ENCODE measurements around the gene ARHGEF4. TPM values are rescaled to one million over a fixed set of nuclear protein-coding genes. Genes with fewer than 3 reads are reported as not detected.

The ARHGEF4 gene
- total and polyA plus RNA-seq, 4 donors, result 61.6 to 210 (median 137) TPM

DNA sequence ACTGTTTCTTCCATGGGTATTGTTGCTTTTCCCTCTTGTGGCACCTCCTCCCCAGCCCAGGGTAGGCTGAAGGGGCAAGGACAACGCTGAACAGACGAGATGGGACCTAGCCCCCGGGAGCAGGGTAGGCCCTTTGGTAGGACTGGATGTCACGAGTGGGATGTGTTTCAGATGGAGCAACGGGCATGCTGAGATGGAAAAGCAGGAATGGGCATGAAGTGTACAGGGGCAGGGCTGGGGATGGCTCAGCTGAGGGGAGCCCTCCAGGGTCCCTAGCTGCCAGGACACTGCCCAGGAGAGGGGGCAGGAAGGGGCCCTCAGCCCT is 33.4 kb downstream of the ARHGEF4 start:
- WGBS (ENCODE audit: insufficient coverage), result 40% methylated on average over 5 of the region's 5 CpGs
- no peak for DNase-seq (ENCODE audit: low read depth in 4 of 6, low spot score in 6 of 6)
- peaks cover 65% of the 10 kb centered on the region for H3K4me1 ChIP-seq (ENCODE audit: control insufficient read depth, insufficient read depth, low read length)
- no peaks in the 10 kb centered on the region for H3K36me3 ChIP-seq (ENCODE audit: control insufficient read depth, insufficient read depth, low read length)
- no peaks in the 10 kb centered on the region for H3K9me3 ChIP-seq (ENCODE audit: control insufficient read depth, insufficient read depth, low read length)
- no peaks in the 10 kb centered on the region for H3K27me3 ChIP-seq (ENCODE audit: control insufficient read depth, insufficient read depth, low read length)
- no peak overlapping the region for H3K4me3 ChIP-seq (ENCODE audit: low read depth, low read length)
- H3K27ac ChIP-seq (ENCODE audit: low read depth, low read length), result peak overlapping the region; percentile 94

DNA sequence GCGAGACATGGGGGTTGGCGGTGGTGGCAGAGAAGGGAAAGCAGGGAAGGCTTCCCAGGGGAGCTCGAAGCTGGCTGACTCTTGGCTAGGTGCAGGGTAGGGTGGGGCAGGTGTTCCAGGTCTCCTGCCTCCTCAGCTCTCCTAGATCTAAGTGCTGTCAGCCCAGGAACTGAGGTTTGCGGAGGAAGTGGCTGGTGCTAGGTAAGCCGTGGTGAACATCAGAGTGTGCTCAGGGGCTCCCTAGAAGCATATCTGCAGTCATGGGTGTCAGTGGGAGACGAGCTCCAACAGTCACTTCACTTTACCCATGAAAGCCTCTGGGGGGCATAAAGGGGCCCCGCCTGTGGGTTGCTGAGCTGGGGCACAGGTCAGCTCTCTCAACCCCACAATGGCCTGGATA is 34.1 kb downstream of the ARHGEF4 start:
- no peaks in the 10 kb centered on the region for H3K36me3 ChIP-seq (ENCODE audit: control insufficient read depth, insufficient read depth, low read length)
- peak overlapping the region; percentile 94 for H3K27ac ChIP-seq (ENCODE audit: low read depth, low read length)
- no peak for DNase-seq (ENCODE audit: low read depth in 4 of 6, low spot score in 6 of 6)
- H3K4me3 ChIP-seq (ENCODE audit: low read depth, low read length), result no peak overlapping the region
- no peaks in the 10 kb centered on the region for H3K27me3 ChIP-seq (ENCODE audit: control insufficient read depth, insufficient read depth, low read length)
- WGBS (ENCODE audit: insufficient coverage), result 89% methylated on average over 5 of the region's 7 CpGs
- H3K4me1 ChIP-seq (ENCODE audit: control insufficient read depth, insufficient read depth, low read length), result peaks cover 67% of the 10 kb centered on the region
- no peaks in the 10 kb centered on the region for H3K9me3 ChIP-seq (ENCODE audit: control insufficient read depth, insufficient read depth, low read length)

DNA sequence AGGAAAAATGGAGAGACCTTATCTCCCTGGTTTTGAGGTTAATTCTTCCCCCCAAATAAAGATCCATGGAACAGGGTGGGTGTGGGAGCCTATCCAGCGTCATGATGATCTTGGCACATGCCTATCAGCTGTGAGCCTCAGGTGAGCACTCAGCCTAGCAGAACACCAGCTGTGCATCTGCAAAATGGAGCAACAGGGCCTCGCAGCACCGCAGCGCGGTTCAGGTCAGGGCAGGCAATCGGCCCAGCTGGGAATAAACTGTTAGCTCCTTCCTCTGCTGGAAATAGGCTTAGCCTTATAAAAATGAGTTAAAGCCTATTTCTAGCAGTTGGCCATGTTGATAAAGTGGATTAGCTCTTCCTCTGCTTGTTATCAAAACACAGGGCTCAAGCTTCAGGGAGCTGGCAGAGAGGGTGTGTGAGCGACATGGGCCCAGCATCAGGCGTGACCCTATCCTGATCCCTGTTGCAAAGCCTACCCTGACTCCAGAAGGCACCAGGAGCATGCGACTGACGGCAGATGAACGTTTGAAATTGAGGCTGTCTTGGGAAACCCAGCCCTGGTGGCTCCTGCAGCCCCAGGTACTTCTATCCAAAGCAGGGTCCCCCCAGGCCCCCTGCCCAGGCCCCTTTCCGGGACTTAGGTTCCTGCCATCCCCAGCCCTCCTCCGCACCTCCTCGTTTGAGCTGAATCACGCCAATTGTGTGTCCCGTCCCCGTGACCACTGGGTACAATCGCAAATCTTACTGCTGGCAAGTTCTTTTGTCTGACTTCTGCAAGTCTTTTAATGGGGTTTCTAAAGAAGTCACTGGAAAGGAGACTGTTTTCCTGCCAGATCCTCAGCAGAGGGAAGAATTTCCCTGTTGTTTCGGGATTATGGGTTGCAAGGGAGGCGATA is 35.4 kb downstream of the ARHGEF4 start:
- DNase-seq (ENCODE audit: low read depth in 4 of 6, low spot score in 6 of 6), result peak in 4 of 6 donors; percentile 61 to 86 (median 74)
- peak overlapping the region; percentile 94 for H3K27ac ChIP-seq (ENCODE audit: low read depth, low read length)
- WGBS (ENCODE audit: insufficient coverage), result 48% methylated on average over 16 of the region's 20 CpGs
- no peaks in the 10 kb centered on the region for H3K27me3 ChIP-seq (ENCODE audit: control insufficient read depth, insufficient read depth, low read length)
- H3K4me3 ChIP-seq (ENCODE audit: low read depth, low read length), result no peak overlapping the region
- no peaks in the 10 kb centered on the region for H3K9me3 ChIP-seq (ENCODE audit: control insufficient read depth, insufficient read depth, low read length)
- peaks cover 73% of the 10 kb centered on the region for H3K4me1 ChIP-seq (ENCODE audit: control insufficient read depth, insufficient read depth, low read length)
- H3K36me3 ChIP-seq (ENCODE audit: control insufficient read depth, insufficient read depth, low read length), result no peaks in the 10 kb centered on the region

DNA sequence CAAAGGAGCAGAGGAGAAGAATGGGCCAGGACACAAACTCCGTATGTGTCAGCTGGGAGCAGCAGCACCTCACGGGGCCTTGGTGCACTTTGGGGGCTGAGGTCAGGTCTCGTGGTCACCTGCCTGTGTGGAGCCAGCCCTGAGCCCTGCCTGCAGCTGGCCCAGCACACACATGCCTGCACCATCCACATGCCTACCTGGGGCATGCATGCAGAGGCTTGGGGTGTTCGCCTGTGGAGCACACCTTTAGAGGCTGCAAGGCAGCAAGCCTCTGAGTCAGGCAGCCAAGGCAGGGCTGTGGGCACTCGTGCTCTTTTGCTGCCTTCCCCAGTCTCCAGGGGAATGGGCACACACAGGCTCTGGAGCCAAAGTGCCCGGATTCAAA is 36.0 kb downstream of the ARHGEF4 start:
- Histone ChIP-seq H3K4me1 (ENCODE audit: control insufficient read depth, insufficient read depth, low read length) (peaks cover 75% of the 10 kb centered on the region), H3K27me3 (ENCODE audit: control insufficient read depth, insufficient read depth, low read length) (no peaks in the 10 kb centered on the region), H3K27ac (ENCODE audit: low read depth, low read length) (peak overlapping the region; percentile 94), H3K36me3 (ENCODE audit: control insufficient read depth, insufficient read depth, low read length) (no peaks in the 10 kb centered on the region), H3K9me3 (ENCODE audit: control insufficient read depth, insufficient read depth, low read length) (no peaks in the 10 kb centered on the region), H3K4me3 (ENCODE audit: low read depth, low read length) (no peak overlapping the region)
- no peak for DNase-seq (ENCODE audit: low read depth in 4 of 6, low spot score in 6 of 6)
- WGBS (ENCODE audit: insufficient coverage), result 46% methylated on average over 6 of the region's 6 CpGs

DNA sequence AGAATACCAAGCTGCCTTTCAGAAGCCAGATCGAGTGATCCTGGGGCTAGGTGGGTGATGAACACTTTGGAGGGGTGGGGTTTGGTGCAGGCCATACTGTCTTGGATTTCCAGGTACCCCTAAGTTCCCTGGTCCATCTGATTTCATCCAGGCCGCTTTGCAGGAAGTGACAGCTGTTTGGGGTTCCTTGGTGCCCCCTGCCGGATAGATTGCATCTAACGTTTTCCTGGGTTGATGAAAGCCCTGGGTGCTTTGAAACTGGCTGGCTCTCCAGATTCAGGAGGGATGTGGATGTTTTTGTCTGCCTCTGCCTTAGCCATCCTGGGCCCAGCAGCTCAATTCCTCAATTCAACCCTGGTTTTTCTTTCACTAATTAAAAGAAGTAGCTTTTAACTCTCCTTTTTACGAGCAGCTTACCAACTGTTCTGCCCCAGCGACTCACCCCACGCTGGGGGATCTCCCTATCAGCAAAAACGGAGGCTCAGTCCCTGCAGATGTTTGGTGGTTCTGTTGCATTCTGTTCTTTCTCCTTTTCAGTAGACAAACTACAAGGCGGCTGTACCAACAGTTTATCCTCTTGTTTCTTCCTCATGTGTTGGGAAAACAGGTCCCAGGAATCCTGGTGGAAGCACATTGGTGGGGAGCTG is 37.1 kb downstream of the ARHGEF4 start:
- WGBS (ENCODE audit: insufficient coverage), result 9% methylated on average over 4 of the region's 9 CpGs
- Histone ChIP-seq H3K27ac (ENCODE audit: low read depth, low read length) (peak overlapping the region; percentile 75), H3K36me3 (ENCODE audit: control insufficient read depth, insufficient read depth, low read length) (no peaks in the 10 kb centered on the region), H3K4me1 (ENCODE audit: control insufficient read depth, insufficient read depth, low read length) (peaks cover 67% of the 10 kb centered on the region), H3K27me3 (ENCODE audit: control insufficient read depth, insufficient read depth, low read length) (no peaks in the 10 kb centered on the region), H3K9me3 (ENCODE audit: control insufficient read depth, insufficient read depth, low read length) (no peaks in the 10 kb centered on the region), H3K4me3 (ENCODE audit: low read depth, low read length) (no peak overlapping the region)
- peak in 5 of 6 donors; percentile 72 to 93 (median 79) for DNase-seq (ENCODE audit: low read depth in 4 of 6, low spot score in 6 of 6)

DNA sequence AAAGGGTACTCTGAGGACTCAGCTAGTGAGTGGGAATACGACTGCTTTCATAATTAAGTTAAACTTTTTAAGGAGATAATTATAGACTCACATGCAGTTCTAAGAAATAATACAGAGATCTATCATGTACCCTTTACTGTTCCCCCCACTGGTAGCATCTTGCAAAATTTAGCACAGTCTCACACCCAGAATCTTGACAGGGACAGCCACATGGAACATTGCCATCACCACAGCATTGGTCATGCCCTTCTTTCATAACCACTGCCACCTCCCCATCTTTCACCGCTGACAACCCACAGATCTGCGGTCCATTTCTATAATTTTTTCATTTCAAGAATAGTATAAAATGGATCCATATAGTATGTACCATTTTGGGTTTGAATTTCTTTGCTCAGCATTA is 37.8 kb downstream of the ARHGEF4 start:
- no CpG with 5 or more reads among the region's 3 CpGs for WGBS (ENCODE audit: insufficient coverage)
- Histone ChIP-seq H3K36me3 (ENCODE audit: control insufficient read depth, insufficient read depth, low read length) (no peaks in the 10 kb centered on the region), H3K27ac (ENCODE audit: low read depth, low read length) (peak overlapping the region; percentile 75), H3K27me3 (ENCODE audit: control insufficient read depth, insufficient read depth, low read length) (no peaks in the 10 kb centered on the region), H3K9me3 (ENCODE audit: control insufficient read depth, insufficient read depth, low read length) (no peaks in the 10 kb centered on the region), H3K4me3 (ENCODE audit: low read depth, low read length) (no peak overlapping the region), H3K4me1 (ENCODE audit: control insufficient read depth, insufficient read depth, low read length) (peaks cover 61% of the 10 kb centered on the region)
- DNase-seq (ENCODE audit: low read depth in 4 of 6, low spot score in 6 of 6), result no peak

DNA sequence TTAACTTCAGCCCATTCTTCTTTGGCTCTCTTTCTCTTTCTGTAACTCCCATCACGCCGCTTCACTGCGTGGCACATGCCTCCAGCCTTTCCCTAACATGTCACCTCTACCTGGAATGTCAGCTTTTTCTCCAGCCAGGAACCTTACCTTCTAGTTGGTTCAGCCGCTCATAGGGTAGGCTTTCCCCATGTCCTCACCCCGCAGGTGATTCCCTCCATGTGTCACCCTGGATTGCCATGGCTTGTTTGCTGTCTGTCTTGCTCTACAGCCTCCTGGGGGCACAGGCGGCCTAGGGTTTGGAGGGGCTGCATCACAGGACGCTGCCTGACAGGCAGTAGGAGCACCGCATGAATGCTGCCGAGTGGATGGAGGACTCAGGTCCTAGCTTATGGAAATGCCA is 39.2 kb downstream of the ARHGEF4 start:
- no peaks in the 10 kb centered on the region for H3K27me3 ChIP-seq (ENCODE audit: control insufficient read depth, insufficient read depth, low read length)
- H3K4me1 ChIP-seq (ENCODE audit: control insufficient read depth, insufficient read depth, low read length), result peaks cover 47% of the 10 kb centered on the region
- no peaks in the 10 kb centered on the region for H3K9me3 ChIP-seq (ENCODE audit: control insufficient read depth, insufficient read depth, low read length)
- 98% methylated on average over 8 of the region's 9 CpGs for WGBS (ENCODE audit: insufficient coverage)
- no peak overlapping the region for H3K27ac ChIP-seq (ENCODE audit: low read depth, low read length)
- H3K36me3 ChIP-seq (ENCODE audit: control insufficient read depth, insufficient read depth, low read length), result no peaks in the 10 kb centered on the region
- no peak for DNase-seq (ENCODE audit: low read depth in 4 of 6, low spot score in 6 of 6)
- H3K4me3 ChIP-seq (ENCODE audit: low read depth, low read length), result no peak overlapping the region

DNA sequence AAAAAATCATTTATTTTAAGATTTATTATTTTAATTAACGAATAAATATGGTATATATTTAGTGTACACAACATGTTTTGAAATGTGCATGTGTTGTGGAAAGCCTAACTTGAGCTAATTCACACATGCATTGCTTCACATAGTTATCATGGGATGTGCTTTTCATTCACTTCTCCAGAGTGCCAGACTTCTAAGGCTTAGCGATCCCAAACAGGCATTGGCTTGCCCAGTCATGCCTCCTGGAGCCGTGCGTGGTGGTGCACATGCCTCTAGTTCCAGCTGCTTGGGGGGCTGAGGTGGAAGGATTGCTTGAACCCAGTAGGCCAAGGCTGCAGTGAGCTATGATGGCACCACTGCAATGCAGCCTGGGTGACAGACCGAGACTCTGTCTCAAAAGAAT is 40.5 kb downstream of the ARHGEF4 start:
- no peaks in the 10 kb centered on the region for H3K9me3 ChIP-seq (ENCODE audit: control insufficient read depth, insufficient read depth, low read length)
- no peak for DNase-seq (ENCODE audit: low read depth in 4 of 6, low spot score in 6 of 6)
- no peak overlapping the region for H3K4me3 ChIP-seq (ENCODE audit: low read depth, low read length)
- H3K36me3 ChIP-seq (ENCODE audit: control insufficient read depth, insufficient read depth, low read length), result peaks cover 3% of the 10 kb centered on the region
- 90% methylated on average over 2 of the region's 5 CpGs for WGBS (ENCODE audit: insufficient coverage)
- H3K4me1 ChIP-seq (ENCODE audit: control insufficient read depth, insufficient read depth, low read length), result peaks cover 41% of the 10 kb centered on the region
- H3K27ac ChIP-seq (ENCODE audit: low read depth, low read length), result peak overlapping the region; percentile 44
- no peaks in the 10 kb centered on the region for H3K27me3 ChIP-seq (ENCODE audit: control insufficient read depth, insufficient read depth, low read length)

DNA sequence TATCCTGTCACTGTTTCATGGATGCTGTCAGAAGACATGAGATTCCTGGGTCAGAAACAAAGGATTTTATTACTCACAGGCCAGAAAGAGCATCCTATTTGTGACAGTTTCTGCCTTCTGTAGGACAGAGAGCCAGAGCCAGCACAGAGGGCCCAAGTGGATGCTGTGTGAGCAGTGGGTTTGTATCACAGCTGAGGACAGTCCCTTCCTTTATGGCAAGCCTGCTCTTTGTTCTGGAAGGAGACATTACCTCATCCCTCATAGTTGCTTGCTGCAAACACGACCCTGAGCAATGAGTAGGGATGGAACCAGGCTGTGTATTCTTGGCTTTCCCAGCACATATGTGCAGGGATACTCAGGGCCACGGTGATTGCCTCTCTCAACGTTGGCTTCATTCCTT is 41.6 kb downstream of the ARHGEF4 start:
- 35% methylated on average over 3 of the region's 3 CpGs for WGBS (ENCODE audit: insufficient coverage)
- no peak overlapping the region for H3K4me3 ChIP-seq (ENCODE audit: low read depth, low read length)
- no peaks in the 10 kb centered on the region for H3K27me3 ChIP-seq (ENCODE audit: control insufficient read depth, insufficient read depth, low read length)
- H3K9me3 ChIP-seq (ENCODE audit: control insufficient read depth, insufficient read depth, low read length), result no peaks in the 10 kb centered on the region
- peak overlapping the region; percentile 70 for H3K27ac ChIP-seq (ENCODE audit: low read depth, low read length)
- H3K36me3 ChIP-seq (ENCODE audit: control insufficient read depth, insufficient read depth, low read length), result peaks cover 3% of the 10 kb centered on the region
- peak in 2 of 6 donors; percentile 45 to 48 for DNase-seq (ENCODE audit: low read depth in 4 of 6, low spot score in 6 of 6)
- peaks cover 34% of the 10 kb centered on the region for H3K4me1 ChIP-seq (ENCODE audit: control insufficient read depth, insufficient read depth, low read length)

DNA sequence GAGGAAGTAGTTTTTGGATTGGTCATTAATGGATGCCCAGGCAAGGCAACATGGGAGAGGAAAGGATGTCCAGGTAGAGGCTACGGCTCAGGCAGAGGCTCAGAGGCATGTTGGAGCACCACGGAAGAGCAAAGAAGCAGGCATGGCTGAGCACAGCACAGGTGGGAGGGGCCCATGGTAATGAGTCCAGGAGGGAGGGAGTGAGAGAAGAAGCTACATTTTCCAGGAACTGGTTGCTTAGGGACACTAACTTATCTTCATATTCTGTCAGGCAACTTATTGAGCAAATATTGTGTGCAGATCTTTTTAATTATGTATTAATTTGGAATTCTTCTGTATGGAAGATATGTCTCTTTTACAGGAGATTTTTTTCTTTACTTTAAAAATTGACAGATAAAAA is 42.2 kb downstream of the ARHGEF4 start:
- Histone ChIP-seq H3K27ac (ENCODE audit: low read depth, low read length) (peak overlapping the region; percentile 70), H3K27me3 (ENCODE audit: control insufficient read depth, insufficient read depth, low read length) (no peaks in the 10 kb centered on the region)
- 72% methylated on average over 2 of the region's 2 CpGs for WGBS (ENCODE audit: insufficient coverage)

More for the DNA sequence above, 42.2 kb downstream of the ARHGEF4 start:
- Histone ChIP-seq H3K9me3 (ENCODE audit: control insufficient read depth, insufficient read depth, low read length) (no peaks in the 10 kb centered on the region), H3K36me3 (ENCODE audit: control insufficient read depth, insufficient read depth, low read length) (peaks cover 3% of the 10 kb centered on the region), H3K4me3 (ENCODE audit: low read depth, low read length) (no peak overlapping the region), H3K4me1 (ENCODE audit: control insufficient read depth, insufficient read depth, low read length) (peaks cover 33% of the 10 kb centered on the region)
- DNase-seq (ENCODE audit: low read depth in 4 of 6, low spot score in 6 of 6), result no peak

Measured in spinal cord (tissue), 10 donors.